Urinary bladder (tissue), 4 donors: ENCODE data around the gene ZSCAN5A. TPM values are rescaled to one million over a fixed set of nuclear protein-coding genes. Genes with fewer than 3 reads are reported as not detected.
"Not testable (repeated sequence)": the region's sequence is repeated elsewhere in the genome, so short reads cannot be mapped to it uniquely, and the experiment has no call there.

Experiments
- DNase-seq: peaks from one replicate; pipeline ENCODE4 v3.0.0-alpha.2; 2015; ENCODE audit errors: extremely low spot score
- H3K27ac ChIP-seq: one replicate; pipeline ENCODE4 v1.5.1; 2013; ENCODE audit warnings: low read depth, mild to moderate bottlenecking, moderate library complexity
- H3K36me3 ChIP-seq: one replicate; pipeline ENCODE4 v1.6.1; 2013; ENCODE audit warnings: mild to moderate bottlenecking, moderate library complexity; ENCODE audit not compliant: insufficient read depth
- H3K4me1 ChIP-seq: one replicate; pipeline ENCODE4 v1.6.1; 2013; ENCODE audit warnings: mild to moderate bottlenecking, moderate library complexity; ENCODE audit not compliant: insufficient read depth
- H3K4me3 ChIP-seq: one replicate; pipeline ENCODE4 v1.5.1; 2013; ENCODE audit warnings: low read depth, low read length
- WGBS: extraction: QIAGEN DNeasy Blood & Tissue Kit; methylation state at CpG from one replicate; pipeline ENCODE4 v1.1.7; 2013; 5-methylcytosine and 5-hydroxymethylcytosine counted together
- polyA plus RNA-seq: library from polyadenylated mRNA; stranded (reverse); fragments of 200-250 nt; gene quantifications from one replicate; pipeline ENCODE4 v1.2.3, GENCODE V29; 2013
- total RNA-seq: library from RNA; depleted of rRNA; stranded (reverse); fragments of >200 nt; gene quantifications from one replicate; pipeline ENCODE4 v1.2.3, GENCODE V29; 2014
- donor health status: healthy with polysubstance abuse.
- donor health status: healthy.

ZSCAN5A gene
- total and polyA plus RNA-seq, 2 donors: 6.4 to 17.2 TPM

DNA sequence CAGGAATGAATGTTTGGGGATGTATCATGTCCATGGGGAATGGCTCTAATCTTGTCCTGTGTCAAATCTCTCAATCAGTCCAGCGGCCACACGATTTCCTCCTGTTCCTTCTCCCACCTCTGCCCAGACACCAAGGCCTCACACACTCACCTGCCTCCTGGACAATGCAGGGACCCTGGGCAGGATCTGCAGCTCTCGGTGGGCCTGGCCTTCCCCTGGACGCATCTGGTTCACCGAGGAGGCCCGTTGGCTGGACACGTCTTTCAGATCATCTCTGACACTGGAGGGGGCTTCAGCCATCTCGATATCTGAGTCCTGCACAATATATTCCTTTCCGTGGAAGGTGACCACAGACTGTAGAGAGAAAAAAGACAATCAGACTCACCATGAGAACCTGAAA, 91.2 kb downstream of the ZSCAN5A start:
- no peak overlapping the region for H3K27ac ChIP-seq
- no peaks in the 10 kb centered on the region for H3K4me1 ChIP-seq
- no peaks in the 10 kb centered on the region for H3K36me3 ChIP-seq
- no peak overlapping the region for H3K4me3 ChIP-seq
- DNase-seq: no peak
- 93% methylated on average over 9 of the region's 9 CpGs for WGBS

DNA sequence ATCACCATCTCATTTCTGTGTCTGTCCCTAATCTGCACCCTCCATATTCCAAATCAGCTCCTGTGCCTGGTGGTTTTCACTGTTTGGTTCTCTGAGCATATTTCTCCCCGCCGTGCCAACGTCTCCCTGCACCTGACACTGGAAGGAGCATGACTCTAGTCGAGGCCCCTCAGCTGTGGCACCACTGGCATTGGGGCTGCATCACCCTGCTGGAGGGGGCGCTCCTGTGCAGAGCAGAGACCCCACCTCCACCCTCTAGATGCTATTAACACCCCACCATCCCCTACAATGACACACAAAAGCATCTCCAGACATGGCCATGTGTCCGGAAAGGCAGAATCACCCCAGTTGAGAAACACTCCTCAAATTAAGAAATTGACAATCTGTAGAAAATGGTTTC, 91.7 kb downstream of the ZSCAN5A start:
- H3K36me3 ChIP-seq: no peaks in the 10 kb centered on the region
- no peak overlapping the region for H3K4me3 ChIP-seq
- H3K4me1 ChIP-seq: no peaks in the 10 kb centered on the region
- no peak for DNase-seq
- WGBS: 79% methylated on average over 6 of the region's 6 CpGs
- no peak overlapping the region for H3K27ac ChIP-seq

DNA sequence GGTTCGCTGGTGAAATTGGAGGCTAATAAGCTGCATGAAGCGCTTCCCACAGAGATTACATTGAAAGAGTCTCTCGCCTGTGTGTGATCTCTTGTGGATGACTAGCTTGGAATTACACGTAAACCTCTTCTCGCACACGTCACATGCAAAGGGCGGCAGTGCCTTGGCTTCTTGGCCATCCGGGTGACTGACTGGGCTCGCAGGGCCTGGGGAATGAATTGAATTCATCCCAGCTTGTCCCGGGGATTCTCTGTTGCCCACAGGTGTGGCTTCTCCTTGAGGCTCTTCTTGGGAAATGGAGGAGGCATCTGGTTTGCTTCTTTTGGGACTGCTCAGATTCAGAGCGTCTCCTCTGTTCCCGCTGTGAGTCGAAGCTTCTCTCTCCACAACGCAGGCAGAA, 92.8 kb downstream of the ZSCAN5A start:
- no peaks in the 10 kb centered on the region for H3K4me1 ChIP-seq
- no peak overlapping the region for H3K27ac ChIP-seq
- H3K36me3 ChIP-seq: no peaks in the 10 kb centered on the region
- no peak for DNase-seq
- 94% methylated on average over 14 of the region's 14 CpGs for WGBS
- no peak overlapping the region for H3K4me3 ChIP-seq

DNA sequence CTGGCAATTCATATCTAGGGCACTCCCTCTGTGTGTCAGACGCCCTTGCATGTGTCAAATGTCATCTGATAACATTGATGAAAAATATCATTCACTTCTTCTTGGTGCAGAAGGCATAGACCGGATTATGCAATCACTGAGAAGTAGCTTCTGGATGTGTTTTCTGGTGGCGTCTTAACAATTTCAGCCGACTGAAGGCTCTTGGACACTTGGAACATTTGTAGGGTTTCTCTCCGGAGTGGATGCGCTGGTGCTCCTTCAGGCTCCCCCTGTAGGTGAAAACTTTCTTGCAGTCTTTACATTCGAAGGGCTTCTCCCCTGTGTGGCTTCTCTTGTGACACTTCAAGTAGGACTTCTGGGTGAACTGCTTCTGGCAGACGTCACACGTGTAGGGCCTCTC, 93.2 kb downstream of the ZSCAN5A start:
- not testable (repeated sequence) for H3K4me3 ChIP-seq, DNase-seq, H3K4me1 ChIP-seq, H3K27ac ChIP-seq, H3K36me3 ChIP-seq
- 52% methylated on average over 9 of the region's 9 CpGs for WGBS

DNA sequence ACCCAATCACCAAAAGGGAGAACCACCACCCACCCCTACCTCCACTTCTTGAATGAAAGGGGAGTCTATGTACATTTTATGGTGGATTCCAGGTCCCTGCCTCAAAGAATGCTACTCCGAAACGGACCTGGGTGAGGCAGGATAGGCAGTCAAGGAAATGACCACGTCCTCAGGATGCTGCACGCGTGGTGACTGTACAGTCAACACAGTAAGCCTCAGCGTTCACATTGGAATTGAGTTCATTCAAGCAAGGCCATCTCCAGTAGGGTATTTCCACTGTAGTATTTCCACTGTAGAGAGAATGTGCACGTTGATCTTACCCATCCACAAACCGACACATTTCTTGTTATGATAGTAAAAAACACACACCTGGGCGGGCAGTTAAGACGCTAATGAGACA, 95.7 kb downstream of the ZSCAN5A start:
- Histone ChIP-seq H3K36me3 (no peaks in the 10 kb centered on the region), H3K4me1 (no peaks in the 10 kb centered on the region), H3K4me3 (no peak overlapping the region), H3K27ac (no peak overlapping the region)
- DNase-seq: no peak
- WGBS: 89% methylated on average over 10 of the region's 10 CpGs

DNA sequence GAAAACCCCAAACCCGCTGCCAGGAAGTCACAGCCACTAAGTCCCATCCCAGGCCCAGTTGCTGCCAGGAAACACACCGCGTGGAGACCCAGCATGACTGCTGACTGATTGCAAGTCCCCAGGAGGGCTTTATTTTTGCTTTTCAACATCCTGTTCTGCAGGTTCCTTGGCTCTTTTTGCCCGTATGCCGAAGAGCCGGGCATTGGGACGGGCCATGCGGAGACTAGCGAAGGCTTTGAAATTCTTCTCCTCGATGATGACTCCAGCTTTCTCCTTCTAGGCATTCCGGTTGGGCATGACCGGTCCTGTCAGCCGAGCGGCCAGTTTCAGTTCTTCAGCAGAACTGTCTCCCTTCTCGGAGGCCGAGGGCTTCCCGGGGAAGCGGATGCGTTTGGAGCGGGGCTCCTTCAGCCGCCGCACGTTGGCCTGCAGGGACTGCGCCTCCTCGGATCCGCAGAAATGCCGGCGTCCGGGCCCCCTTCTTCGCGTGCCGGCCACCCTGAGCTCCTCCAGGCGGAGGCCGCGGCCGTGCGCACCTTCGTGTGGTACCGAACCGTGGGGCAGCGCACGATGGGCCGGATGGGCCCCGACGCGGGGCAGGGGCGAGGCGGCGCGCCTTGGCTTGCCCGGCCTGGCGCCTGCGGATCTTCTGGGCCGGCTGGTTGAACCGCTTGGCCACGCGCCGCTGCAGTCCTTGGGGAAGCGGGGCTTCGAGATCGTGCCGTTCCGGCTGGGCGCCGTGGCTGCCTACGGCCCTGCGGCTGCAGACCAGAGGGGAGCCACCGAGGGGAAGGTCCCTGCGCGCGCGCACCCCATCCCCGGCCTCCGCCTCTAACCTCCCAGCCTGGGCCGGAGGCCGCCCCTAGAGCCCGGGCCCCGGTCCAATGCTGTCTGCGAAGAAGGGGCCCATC, 97.3 kb downstream of the ZSCAN5A start:
- 5% methylated on average over 79 of the region's 79 CpGs for WGBS
- peak; percentile 10 for DNase-seq
- Histone ChIP-seq H3K27ac (peak overlapping the region; percentile 13), H3K36me3 (no peaks in the 10 kb centered on the region), H3K4me1 (no peaks in the 10 kb centered on the region), H3K4me3 (peak overlapping the region; percentile 25)

DNA sequence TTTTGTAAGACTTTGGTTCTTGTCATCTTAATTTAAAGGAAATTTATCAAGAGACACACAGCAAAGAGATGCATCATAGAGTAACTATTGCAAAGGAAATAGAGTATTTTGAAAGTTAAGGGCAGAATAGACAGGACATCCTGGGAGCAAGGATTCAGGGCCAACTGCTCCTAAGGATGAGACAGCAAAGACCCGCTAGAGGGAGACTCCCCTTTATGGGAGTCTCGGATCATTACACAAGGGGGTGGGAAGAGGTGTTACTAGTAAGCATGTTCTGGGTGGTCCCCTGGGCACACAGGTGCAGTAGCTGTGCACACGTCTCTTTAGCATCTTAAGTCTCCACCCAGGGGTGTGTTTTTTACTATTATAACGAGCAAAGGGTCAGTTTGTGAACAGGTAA, 102.9 kb downstream of the ZSCAN5A start:
- Histone ChIP-seq H3K4me3 (no peak overlapping the region), H3K4me1 (no peaks in the 10 kb centered on the region), H3K36me3 (no peaks in the 10 kb centered on the region), H3K27ac (no peak overlapping the region)
- DNase-seq: no peak
- WGBS: 65% methylated on average over 4 of the region's 4 CpGs

DNA sequence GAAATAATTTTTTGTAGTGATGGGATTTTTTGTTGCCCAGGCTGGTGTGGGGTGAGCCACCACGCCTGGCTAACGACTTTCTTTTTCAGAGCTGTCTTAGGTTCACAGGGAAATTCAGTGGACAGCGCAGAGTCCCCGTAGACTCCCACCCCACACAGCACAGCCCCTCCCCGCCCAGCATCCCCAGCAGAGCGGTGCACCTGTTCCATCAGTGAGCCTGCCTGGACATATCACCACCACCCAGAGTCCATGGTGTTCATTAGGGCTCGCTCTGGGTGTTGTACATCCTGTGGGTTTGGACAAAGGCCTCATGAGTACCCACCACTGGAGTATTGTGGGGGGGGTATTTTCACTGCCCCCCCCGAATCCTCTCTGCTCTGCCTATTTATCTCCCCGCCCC, 104.6 kb downstream of the ZSCAN5A start:
- H3K4me3 ChIP-seq, H3K36me3 ChIP-seq, DNase-seq, H3K4me1 ChIP-seq, H3K27ac ChIP-seq: not testable (repeated sequence)
- WGBS: 88% methylated on average over 9 of the region's 9 CpGs

DNA sequence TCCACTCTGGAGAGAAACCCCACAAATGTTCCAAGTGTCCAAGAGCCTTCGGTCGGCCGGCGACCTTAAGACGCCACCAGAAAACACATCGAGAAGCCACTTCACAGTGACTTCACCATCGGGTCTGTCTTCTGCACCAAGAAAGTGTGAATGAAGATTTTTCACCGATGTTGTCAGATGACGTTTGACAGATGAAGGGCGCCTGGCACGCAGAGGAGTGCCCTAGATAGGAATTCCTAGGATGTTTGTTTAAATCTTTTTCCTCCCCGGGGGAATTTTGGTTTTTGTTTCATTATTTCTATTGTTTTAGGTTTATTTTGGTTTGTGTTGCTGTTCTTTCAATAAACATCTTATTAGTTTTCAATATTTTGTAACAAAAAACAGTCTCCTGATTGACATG, 105.5 kb downstream of the ZSCAN5A start:
- H3K4me3 ChIP-seq: no peak overlapping the region
- DNase-seq: no peak
- no peaks in the 10 kb centered on the region for H3K36me3 ChIP-seq
- no peaks in the 10 kb centered on the region for H3K4me1 ChIP-seq
- WGBS: 85% methylated on average over 12 of the region's 12 CpGs
- no peak overlapping the region for H3K27ac ChIP-seq

DNA sequence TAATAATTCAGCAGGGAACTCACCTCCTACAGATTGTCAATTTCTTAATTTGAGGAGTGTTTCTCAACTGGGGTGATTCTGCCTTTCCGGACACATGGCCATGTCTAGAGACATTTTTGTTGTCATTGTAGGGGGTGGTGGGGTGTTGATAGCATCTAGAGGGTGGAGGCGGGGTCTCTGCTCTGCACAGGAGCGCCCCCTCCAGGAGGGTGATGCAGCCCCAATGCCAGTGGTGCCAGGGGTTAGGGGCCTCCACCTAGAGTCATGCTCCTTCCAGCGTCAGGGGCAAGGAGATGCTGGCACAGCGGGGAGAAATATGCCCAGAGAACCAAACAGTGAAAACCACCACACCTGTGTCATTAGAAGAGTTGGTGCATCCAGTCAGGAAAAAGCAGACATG, 107.1 kb downstream of the ZSCAN5A start:
- H3K4me1 ChIP-seq, H3K27ac ChIP-seq, H3K4me3 ChIP-seq, DNase-seq, H3K36me3 ChIP-seq: not testable (repeated sequence)
- WGBS: 72% methylated on average over 5 of the region's 5 CpGs

DNA sequence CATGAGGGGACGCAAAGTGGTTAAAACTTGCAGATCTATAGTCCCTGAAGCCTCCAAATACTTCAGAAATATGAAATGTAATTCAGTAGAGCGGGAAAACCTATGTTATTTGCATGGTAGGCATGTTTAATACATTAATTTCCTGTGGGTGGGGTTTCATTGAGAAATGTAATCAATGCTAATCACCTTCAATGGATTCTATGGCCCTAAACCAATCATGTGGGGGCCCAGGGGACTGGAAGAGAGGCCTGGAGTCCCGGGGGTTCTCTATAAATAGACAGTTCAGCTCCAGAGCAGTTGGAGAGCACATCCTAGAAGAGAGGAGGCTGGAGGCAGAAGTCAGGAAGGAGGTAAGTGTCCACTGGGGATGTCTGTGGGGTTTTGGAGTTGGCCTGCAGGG, 112.7 kb downstream of the ZSCAN5A start, which contains the start of gene ZSCAN5C:
Gene ZSCAN5C (plus strand): TSS at position 301 of the 400 bp plus-strand sequence. CDS start 3,641 bp downstream, outside the sequence.
- Histone ChIP-seq H3K4me1 (no peaks in the 10 kb centered on the region), H3K4me3 (no peak within 1 kb of the TSS), H3K27ac (no peak within 1 kb of the TSS), H3K36me3 (no peaks in the 10 kb centered on the region)
- 53% methylated on average over 3 of the region's 3 CpGs for WGBS
- no peak for DNase-seq

DNA sequence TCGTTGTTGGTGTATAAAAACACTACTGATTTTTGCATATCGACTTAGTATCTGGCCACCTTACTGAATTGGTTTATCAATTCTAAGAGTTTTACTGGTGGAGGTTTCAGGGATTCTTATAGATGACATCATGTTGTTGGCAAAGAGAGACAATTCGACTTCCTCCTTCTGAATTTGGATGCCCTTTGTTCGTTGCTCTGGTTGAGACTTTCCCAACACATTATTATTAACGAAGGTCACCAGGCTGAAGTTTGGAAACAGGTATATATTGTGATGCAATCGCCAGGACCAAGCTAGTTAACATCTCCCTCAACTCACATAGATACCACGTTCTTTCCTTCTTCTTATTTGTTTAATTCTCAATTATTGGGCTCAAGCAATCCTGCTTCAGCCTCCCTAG, 115.0 kb downstream of the ZSCAN5A start:
- H3K36me3 ChIP-seq: no peaks in the 10 kb centered on the region
- no peak overlapping the region for H3K4me3 ChIP-seq
- H3K27ac ChIP-seq: no peak overlapping the region
- 69% methylated on average over 7 of the region's 7 CpGs for WGBS
- H3K4me1 ChIP-seq: no peaks in the 10 kb centered on the region
- DNase-seq: no peak

DNA sequence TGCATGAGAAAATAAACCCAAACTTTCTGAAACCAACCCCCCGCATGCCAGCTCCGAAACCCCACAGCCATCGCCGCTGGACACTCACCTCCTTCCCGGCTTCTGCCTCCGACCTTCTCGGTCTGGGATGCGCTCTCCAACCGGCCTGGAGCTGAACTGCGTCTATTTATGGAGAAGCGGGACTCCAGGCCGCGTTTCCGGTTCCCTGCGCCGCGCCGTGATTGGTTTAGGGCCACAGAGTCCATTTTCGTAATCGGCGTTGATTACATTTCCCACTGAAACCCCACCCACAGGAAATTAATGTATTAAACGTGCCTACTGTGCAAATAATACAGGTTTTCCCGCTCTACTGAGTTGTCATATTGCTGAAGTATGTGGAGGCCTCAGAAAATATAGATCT, 117.0 kb downstream of the ZSCAN5A start, which contains the start of gene ZSCAN5B:
Gene ZSCAN5B (minus strand): TSS at position 138 of the 400 bp plus-strand sequence. CDS start 4,731 bp downstream, outside the sequence.
- H3K4me1 ChIP-seq, H3K4me3 ChIP-seq, DNase-seq, H3K36me3 ChIP-seq, H3K27ac ChIP-seq: not testable (repeated sequence)
- 86% methylated on average over 23 of the region's 23 CpGs for WGBS

DNA sequence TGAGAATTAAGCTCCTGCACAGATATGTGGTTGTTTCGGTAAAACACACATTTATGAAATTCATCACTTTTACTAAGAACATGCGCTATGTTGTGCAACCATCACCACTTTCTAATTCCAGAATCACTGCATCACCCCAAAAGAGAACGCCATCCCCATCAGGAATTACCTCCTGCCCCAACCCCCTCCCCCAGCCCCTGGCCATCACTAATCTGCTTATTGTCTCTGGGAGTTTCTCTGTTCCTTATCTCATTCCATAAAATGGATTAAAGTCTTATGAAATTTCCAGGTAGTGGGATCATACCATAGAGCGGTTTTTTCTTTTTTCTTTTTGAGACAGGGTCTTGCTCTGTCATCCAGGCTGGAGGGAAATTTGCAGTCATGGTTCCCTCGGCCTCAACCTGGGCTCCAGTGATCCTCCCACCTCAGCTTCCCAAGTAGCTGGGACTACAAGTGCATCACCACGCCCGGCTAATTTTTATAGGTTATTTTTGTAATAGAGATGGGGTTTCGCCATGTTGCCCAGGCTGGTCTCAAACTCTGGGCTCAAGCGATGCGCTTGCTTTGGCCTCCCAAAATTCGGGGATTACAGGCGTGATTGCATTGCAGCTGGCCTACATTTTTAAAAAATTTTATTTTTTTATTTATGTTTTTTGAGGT, 120.5 kb downstream of the ZSCAN5A start:
- 84% methylated on average over 12 of the region's 12 CpGs for WGBS
- H3K27ac ChIP-seq: no peak overlapping the region
- H3K4me1 ChIP-seq: no peaks in the 10 kb centered on the region
- H3K4me3 ChIP-seq: no peak overlapping the region
- no peaks in the 10 kb centered on the region for H3K36me3 ChIP-seq
- DNase-seq: no peak
